Peyer's patch (tissue), 4 donors: ENCODE results near the gene CEACAM5.

Source experiments
- CTCF ChIP-seq, 6 experiments: fragments of 450-650 bp in 4 of 6; fragments of 200-600 bp in 2 of 6; sonication (generic) in 1 of 6; IDR thresholded peaks; one replicate each; pipeline ENCODE4 v1.5.1; 2017 to 2019; ENCODE audit warnings: antibody characterized with exemption in 6 of 6, mild to moderate bottlenecking in 3 of 6, moderate library complexity in 1 of 6
- POLR2A ChIP-seq, 2 donors: fragments of 450-650 bp; IDR thresholded peaks; one replicate each; pipeline ENCODE4 v1.5.1; 2017; ENCODE audit warnings: antibody characterized with exemption in 2 of 2, mild to moderate bottlenecking in 2 of 2, moderate library complexity in 2 of 2

- peak; percentile 5 to 100 (median 90) for TF ChIP-seq CTCF (IDR thresholded peaks at IDR 0.05)
- peak in 1 of 2 donors; percentile 17 for TF ChIP-seq POLR2A (IDR thresholded peaks at IDR 0.05)
Measured at GRCh38 chr19:41706741-41707501, 1.5 kb upstream of the CEACAM5 start.
